ENCODE data around the gene PWWP2A. TPM values are rescaled to one million over a fixed set of nuclear protein-coding genes. Genes with fewer than 3 reads are reported as not detected.

PWWP2A gene
- total RNA-seq, 1 donor = 26.8 TPM

DNA sequence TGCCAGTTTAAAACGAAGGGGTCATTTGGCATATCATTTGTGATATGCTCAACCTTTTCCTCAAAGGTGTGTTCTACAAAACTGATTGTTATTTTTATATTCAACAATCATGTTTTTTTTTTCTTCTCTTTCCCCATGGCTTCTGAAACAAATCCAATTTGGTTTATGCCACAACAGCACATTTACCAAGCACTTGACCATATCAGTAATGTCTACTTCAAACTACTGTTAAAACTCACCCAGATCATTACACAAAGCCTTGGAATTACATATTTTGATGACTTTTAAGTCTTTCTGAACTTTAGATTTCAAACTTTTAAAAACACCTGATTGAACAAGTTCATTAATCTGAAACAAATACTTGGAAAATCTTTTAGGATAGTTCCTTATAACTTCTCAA lies 29.2 kb downstream of the PWWP2A start:
- Histone ChIP-seq H3K4me2 (ENCODE audit: insufficient read depth, low read length) (no peak overlapping the region), H3K27ac (ENCODE audit: low read depth, low read length) (no peak overlapping the region)
- TF ChIP-seq, protein P1, sequence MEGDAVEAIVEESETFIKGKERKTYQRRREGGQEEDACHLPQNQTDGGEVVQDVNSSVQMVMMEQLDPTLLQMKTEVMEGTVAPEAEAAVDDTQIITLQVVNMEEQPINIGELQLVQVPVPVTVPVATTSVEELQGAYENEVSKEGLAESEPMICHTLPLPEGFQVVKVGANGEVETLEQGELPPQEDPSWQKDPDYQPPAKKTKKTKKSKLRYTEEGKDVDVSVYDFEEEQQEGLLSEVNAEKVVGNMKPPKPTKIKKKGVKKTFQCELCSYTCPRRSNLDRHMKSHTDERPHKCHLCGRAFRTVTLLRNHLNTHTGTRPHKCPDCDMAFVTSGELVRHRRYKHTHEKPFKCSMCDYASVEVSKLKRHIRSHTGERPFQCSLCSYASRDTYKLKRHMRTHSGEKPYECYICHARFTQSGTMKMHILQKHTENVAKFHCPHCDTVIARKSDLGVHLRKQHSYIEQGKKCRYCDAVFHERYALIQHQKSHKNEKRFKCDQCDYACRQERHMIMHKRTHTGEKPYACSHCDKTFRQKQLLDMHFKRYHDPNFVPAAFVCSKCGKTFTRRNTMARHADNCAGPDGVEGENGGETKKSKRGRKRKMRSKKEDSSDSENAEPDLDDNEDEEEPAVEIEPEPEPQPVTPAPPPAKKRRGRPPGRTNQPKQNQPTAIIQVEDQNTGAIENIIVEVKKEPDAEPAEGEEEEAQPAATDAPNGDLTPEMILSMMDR (IDR thresholded peaks at IDR 0.05; ENCODE audit: extremely low read depth, low read depth, low read length) = no peak

DNA sequence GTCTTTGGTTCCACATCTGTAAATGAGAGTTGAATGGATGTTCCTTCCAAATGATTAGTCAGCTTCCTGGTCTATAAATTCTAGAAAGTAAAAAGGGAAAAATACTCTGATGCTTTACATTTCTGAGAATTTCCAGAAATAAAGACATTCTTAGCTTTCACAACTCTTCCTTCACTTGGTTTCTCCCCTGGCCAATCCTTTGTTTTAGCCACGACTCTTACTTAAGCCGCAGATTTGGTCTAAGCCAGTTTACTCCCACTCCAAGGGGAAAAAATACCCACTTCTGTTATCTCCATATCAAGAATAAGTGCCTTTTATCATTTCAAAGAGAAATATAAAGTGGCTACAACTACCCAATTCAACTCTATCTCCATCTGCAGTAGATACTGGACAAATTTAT lies 29.7 kb downstream of the PWWP2A start:
- Histone ChIP-seq H3K9me3 (ENCODE audit: low read depth, low read length) (no peaks in the 10 kb centered on the region), H3K36me3 (ENCODE audit: insufficient read depth, low read length) (peaks cover 20% of the 10 kb centered on the region), H3K27ac (ENCODE audit: low read depth, low read length) (no peak overlapping the region), H3K27me3 (ENCODE audit: insufficient read depth, low read length) (no peaks in the 10 kb centered on the region), H2AFZ (ENCODE audit: low read length) (no peak overlapping the region), H3K4me1 (ENCODE audit: insufficient read depth, low read length) (peaks cover 12% of the 10 kb centered on the region), H3K4me2 (ENCODE audit: insufficient read depth, low read length) (no peak overlapping the region), H3K4me3 (ENCODE audit: insufficient read depth, low read length) (no peak overlapping the region), H3K79me2 (ENCODE audit: insufficient read depth, low read length) (peaks cover 30% of the 10 kb centered on the region), H4K20me1 (ENCODE audit: insufficient read depth, low read length) (peaks cover 4% of the 10 kb centered on the region)
- TF ChIP-seq, protein P1 (IDR thresholded peaks at IDR 0.05; ENCODE audit: extremely low read depth, low read depth, low read length) = no peak
- no peak for DNase-seq (ENCODE audit: insufficient read length, low spot score, missing footprints)

More for the DNA sequence above, 29.2 kb downstream of the PWWP2A start:
- H3K4me1 ChIP-seq (ENCODE audit: insufficient read depth, low read length) = peaks cover 9% of the 10 kb centered on the region
- H2AFZ ChIP-seq (ENCODE audit: low read length) = no peak overlapping the region
- H3K79me2 ChIP-seq (ENCODE audit: insufficient read depth, low read length) = peaks cover 30% of the 10 kb centered on the region
- H4K20me1 ChIP-seq (ENCODE audit: insufficient read depth, low read length) = peaks cover 4% of the 10 kb centered on the region
- H3K9me3 ChIP-seq (ENCODE audit: low read depth, low read length) = no peaks in the 10 kb centered on the region
- no peaks in the 10 kb centered on the region for H3K27me3 ChIP-seq (ENCODE audit: insufficient read depth, low read length)
- no peak overlapping the region for H3K4me3 ChIP-seq (ENCODE audit: insufficient read depth, low read length)
- peaks cover 20% of the 10 kb centered on the region for H3K36me3 ChIP-seq (ENCODE audit: insufficient read depth, low read length)
- DNase-seq (ENCODE audit: insufficient read length, low spot score, missing footprints) = no peak

DNA sequence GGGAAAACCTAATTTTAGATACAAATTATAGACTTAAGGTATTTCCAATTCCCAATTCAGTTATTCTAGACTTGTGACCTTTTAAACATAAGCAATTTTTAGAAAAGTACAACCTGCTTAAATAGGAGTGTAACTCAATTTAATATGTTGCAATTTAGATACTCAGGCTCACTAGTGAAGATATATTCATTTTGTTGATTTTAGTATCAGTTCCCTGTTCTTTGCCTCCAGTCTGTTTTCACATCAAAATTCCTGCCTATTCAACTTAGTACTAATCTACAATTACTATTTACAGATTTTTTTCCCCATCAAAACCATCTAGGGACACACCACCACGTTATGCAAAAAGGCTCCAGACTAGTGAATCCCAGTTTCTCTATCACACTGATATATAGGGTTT lies 30.4 kb downstream of the PWWP2A start:
- Histone ChIP-seq H3K27me3 (ENCODE audit: insufficient read depth, low read length) (no peaks in the 10 kb centered on the region), H3K79me2 (ENCODE audit: insufficient read depth, low read length) (peaks cover 27% of the 10 kb centered on the region), H3K9me3 (ENCODE audit: low read depth, low read length) (no peaks in the 10 kb centered on the region), H3K36me3 (ENCODE audit: insufficient read depth, low read length) (peaks cover 18% of the 10 kb centered on the region), H4K20me1 (ENCODE audit: insufficient read depth, low read length) (peaks cover 4% of the 10 kb centered on the region), H3K4me1 (ENCODE audit: insufficient read depth, low read length) (peaks cover 19% of the 10 kb centered on the region), H3K27ac (ENCODE audit: low read depth, low read length) (no peak overlapping the region), H3K4me2 (ENCODE audit: insufficient read depth, low read length) (no peak overlapping the region), H3K4me3 (ENCODE audit: insufficient read depth, low read length) (no peak overlapping the region), H2AFZ (ENCODE audit: low read length) (no peak overlapping the region)
- no peak for DNase-seq (ENCODE audit: insufficient read length, low spot score, missing footprints)
- TF ChIP-seq, protein P1 (IDR thresholded peaks at IDR 0.05; ENCODE audit: extremely low read depth, low read depth, low read length) = no peak

DNA sequence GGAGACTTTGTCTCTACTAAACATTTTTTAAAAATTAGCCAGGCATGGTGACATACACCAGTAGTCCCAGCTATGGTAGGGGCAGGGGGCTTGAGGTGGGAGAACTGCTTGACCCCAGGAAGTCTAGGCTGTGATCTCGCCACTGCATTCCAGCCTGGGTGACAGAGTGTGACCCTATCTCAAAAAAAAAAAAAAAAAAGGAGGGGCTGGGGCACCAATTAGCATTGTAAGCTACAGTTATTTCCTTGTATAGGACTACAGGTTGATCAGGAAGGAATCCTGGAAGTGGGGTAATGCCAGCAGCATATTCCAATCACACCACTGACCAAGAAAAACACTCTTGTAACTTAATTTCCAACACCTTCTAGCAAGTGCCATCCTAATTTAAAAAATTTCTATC lies 32.1 kb downstream of the PWWP2A start:
- Histone ChIP-seq H3K9me3 (ENCODE audit: low read depth, low read length) (no peaks in the 10 kb centered on the region), H3K79me2 (ENCODE audit: insufficient read depth, low read length) (peaks cover 13% of the 10 kb centered on the region), H2AFZ (ENCODE audit: low read length) (no peak overlapping the region), H3K4me3 (ENCODE audit: insufficient read depth, low read length) (no peak overlapping the region), H3K4me1 (ENCODE audit: insufficient read depth, low read length) (peaks cover 33% of the 10 kb centered on the region), H3K4me2 (ENCODE audit: insufficient read depth, low read length) (no peak overlapping the region), H3K27me3 (ENCODE audit: insufficient read depth, low read length) (no peaks in the 10 kb centered on the region), H3K36me3 (ENCODE audit: insufficient read depth, low read length) (peaks cover 2% of the 10 kb centered on the region), H4K20me1 (ENCODE audit: insufficient read depth, low read length) (peaks cover 7% of the 10 kb centered on the region), H3K27ac (ENCODE audit: low read depth, low read length) (no peak overlapping the region)
- DNase-seq (ENCODE audit: insufficient read length, low spot score, missing footprints) = no peak
- TF ChIP-seq, protein P1 (IDR thresholded peaks at IDR 0.05; ENCODE audit: extremely low read depth, low read depth, low read length) = no peak
